Transverse colon (tissue), 3 donors: Measurements from ENCODE around the gene LGALS16.

Source experiments
- POLR2A ChIP-seq: fragments of 450-650 bp; IDR thresholded peaks from one replicate; pipeline ENCODE4 v1.6.1; 2016; ENCODE audit warnings: antibody characterized with exemption, mild to moderate bottlenecking, moderate library complexity
- TF ChIP-seq, protein P1 (sequence below), 5 experiments: fragments of 200-600 bp in 3 of 5; fragments of 450-650 bp in 2 of 5; sonication (generic) in 3 of 5; IDR thresholded peaks; 1 replicate in 2 of 5; 2 replicates in 3 of 5; pipeline ENCODE4 v1.5.1; 2016 to 2017; ENCODE audit warnings: antibody characterized with exemption in 5 of 5, inconsistent platforms in 3 of 5, mild to moderate bottlenecking in 2 of 5, moderate library complexity in 1 of 5

DNA sequence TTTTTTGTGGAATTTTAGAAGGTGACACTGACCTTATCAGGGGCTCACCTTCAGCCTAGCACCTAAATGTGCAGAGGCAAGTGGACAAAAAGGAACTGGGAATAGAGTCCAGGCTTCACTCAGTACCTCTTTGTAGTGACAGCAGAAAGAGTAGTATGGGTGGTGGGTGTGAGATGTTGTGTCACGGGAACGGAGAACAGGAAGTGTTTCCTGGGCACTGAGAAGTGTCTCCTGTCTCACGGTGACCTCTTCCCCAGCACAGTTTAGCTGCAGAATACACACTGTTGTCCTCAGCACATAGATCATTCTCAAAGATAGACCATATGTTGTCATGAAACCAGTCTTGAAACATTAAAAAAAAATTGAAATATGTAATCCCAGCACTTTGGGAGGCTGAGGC, 31.0 kb downstream of the LGALS16 start:
- TF ChIP-seq, protein P1, sequence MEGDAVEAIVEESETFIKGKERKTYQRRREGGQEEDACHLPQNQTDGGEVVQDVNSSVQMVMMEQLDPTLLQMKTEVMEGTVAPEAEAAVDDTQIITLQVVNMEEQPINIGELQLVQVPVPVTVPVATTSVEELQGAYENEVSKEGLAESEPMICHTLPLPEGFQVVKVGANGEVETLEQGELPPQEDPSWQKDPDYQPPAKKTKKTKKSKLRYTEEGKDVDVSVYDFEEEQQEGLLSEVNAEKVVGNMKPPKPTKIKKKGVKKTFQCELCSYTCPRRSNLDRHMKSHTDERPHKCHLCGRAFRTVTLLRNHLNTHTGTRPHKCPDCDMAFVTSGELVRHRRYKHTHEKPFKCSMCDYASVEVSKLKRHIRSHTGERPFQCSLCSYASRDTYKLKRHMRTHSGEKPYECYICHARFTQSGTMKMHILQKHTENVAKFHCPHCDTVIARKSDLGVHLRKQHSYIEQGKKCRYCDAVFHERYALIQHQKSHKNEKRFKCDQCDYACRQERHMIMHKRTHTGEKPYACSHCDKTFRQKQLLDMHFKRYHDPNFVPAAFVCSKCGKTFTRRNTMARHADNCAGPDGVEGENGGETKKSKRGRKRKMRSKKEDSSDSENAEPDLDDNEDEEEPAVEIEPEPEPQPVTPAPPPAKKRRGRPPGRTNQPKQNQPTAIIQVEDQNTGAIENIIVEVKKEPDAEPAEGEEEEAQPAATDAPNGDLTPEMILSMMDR (IDR thresholded peaks at IDR 0.05), result no peak
- TF ChIP-seq POLR2A, result no peak
